ENCODE results near the gene SLIT3.
"Not testable (repeated sequence)": the region's sequence is repeated elsewhere in the genome, so short reads cannot be mapped to it uniquely, and the experiment has no call there.

SLIT3 gene

GRCh38 chr5:169149317-169149716 is 151.6 kb downstream of the SLIT3 start:
- no peak for DNase-seq

GRCh38 chr5:169148138-169148740 is 152.7 kb downstream of the SLIT3 start:
- DNase-seq, result no peak

DNA sequence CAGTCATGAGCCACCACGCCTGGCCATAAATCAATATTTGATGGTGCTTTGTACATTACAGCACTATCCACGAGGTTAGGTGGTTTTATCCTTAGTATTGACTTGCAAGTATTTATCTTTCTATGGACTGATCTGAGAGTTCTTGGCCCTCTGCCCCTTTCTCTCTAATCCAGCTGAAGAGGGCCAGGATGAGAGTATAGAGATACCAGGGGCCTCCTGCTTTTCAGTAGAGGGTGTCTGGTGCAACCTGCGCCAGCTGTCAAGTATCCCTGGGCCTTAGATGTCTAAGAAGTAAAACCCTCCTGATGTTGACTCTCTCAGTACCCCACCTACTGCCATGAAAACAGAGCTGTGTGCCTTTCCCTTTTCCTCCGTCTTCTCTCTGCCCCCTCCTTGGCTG is 153.4 kb downstream of the SLIT3 start:
- DNase-seq, result no peak

GRCh38 chr5:169146158-169146557 is 154.8 kb downstream of the SLIT3 start:
- no peak for DNase-seq

DNA sequence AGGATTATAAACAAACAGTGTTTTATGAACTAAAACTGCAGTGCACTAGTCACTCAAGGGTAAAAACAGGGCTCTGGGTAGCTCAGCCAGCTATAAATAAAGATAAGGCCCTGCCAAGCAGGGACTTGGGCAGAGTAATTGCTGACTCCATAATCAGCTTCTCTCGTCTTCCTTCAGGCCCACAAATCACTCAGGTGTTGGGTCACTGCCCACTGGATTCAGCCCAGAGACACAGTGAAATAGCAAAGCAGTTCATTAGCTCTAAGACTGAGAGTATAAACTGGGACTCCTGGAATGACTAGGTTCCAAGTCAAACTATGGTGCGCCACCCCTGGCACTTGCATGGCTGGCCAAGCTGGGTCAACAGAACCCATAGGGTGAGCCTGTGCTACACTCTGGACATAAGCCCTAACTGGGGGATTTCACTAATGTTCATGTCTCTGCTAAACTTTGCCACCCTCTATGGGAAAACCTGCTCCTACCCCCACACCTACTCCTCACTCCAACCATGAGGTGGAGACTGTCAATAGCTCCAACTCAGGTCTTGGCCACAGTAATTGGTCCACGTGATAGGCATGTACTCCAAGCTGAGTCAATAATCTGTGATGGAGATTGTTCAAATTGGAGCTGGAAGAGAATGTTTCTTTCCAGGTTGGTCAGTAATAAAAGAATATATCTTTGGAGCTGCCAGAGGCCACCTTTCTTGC is 158.5 kb downstream of the SLIT3 start:
- no peak for DNase-seq

- not testable (repeated sequence) for DNase-seq
These were observed 160.7 kb downstream of the SLIT3 start for GRCh38 chr5:169140215-169140614.

DNA sequence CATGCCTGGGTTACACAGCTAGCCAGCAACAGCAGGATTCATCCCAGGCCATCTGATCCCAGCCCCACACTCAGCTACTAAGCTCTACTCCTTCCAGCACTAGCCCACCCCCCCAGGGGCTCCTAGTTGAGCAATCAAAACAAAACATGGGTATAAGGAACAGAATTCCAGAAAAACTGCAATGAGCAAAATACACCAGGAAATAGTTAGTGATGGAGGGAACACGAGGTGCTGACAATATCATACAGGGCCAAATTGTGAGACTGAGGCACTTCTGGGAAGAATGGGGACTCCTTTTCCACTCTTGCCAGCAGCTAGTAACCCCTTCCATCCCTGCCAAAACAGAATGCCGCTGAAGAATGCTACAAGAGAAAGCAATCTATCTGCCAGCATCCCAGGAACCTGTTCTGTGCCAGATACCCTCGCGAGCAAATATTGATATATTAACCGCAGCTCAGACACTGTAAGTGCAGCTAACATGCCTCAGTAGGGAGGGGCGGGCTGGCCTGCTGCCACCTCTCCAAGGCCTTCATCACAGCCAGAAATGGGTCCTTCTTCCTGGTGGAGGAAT is 161.4 kb downstream of the SLIT3 start:
- no peak for DNase-seq

DNA sequence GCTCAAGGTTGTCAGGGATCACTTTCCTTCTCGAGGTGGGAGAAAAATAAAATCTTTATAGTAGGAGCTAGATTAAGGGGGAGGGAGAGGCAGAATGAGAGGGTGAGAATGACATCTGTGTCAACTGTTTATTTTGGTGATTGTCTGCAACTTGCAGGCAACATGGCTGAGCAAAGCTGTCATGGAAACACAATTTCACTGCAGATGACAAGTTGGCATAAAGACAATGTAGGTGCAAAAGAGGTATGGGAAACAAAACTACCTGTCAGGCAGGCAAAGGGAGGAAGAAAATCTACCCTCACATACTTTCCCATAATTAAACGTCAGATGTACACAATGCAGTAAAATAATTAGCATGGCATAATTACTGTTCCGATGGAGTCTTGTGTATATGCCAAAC is 167.4 kb downstream of the SLIT3 start:
- no peak for DNase-seq

DNA sequence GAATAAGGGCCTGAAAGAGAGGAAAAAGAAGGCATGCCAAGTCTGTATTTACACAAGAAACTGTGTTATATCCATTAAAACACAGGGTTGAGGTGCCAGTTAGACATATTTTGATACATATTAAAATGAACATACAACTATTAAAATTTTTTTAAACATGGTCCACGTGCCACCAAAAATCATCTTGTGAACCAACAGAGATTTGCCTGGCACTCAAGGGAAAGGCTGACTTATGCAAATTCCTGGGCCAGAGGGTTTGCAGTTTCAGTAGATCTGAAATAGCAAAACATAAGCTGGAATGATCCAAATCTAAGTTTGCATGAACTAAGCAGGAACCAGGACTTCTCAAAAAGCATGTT is 168.7 kb downstream of the SLIT3 start:
- DNase-seq, result no peak

- DNase-seq, result no peak
These were observed 169.2 kb downstream of the SLIT3 start for GRCh38 chr5:169131616-169132301.

GRCh38 chr5:169128679-169129078 is 172.3 kb downstream of the SLIT3 start:
- no peak for DNase-seq

- DNase-seq, result no peak
These were observed 173.5 kb downstream of the SLIT3 start for GRCh38 chr5:169127431-169127830.

- DNase-seq, result no peak
These were observed 174.4 kb downstream of the SLIT3 start for GRCh38 chr5:169126481-169127021.

DNA sequence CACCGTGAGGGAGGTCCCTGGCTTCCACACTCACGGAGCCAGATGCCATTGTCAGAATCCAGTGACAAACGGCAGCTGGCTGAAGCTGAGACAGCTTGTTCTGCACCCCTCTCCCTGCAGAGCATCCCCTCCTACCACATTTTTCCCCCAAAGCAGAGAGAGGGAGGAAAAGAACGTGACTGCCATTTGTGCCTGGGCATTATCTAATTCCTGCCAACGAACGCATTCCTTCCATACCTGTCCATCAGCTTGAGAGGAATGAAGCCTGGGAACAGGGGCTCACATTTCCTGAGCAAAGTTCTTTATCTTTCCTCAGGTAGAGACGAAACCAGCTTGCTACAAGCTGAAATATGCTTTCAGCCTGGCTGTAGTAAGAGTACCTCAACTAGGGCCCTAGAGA is 175.4 kb downstream of the SLIT3 start:
- no peak for DNase-seq

GRCh38 chr5:169122951-169123350 is 178.0 kb downstream of the SLIT3 start:
- DNase-seq, result no peak

GRCh38 chr5:169121630-169122420 is 179.1 kb downstream of the SLIT3 start:
- DNase-seq, result no peak

- DNase-seq, result no peak
These were observed 181.5 kb downstream of the SLIT3 start for GRCh38 chr5:169119288-169120048.

GRCh38 chr5:169116961-169117461 is 183.9 kb downstream of the SLIT3 start:
- DNase-seq, result no peak

- DNase-seq, result no peak
These were observed 185.3 kb downstream of the SLIT3 start for GRCh38 chr5:169115461-169116124.
